AG09319 (cell line): ENCODE measurements around the gene FGF1.

ENCODE experiments used
- DNase-seq: peaks from one replicate; pipeline ENCODE4 v3.0.0-alpha.2; 2010; ENCODE audit warnings: low read depth; ENCODE audit errors: extremely low read depth
- TF ChIP-seq, protein P1 (sequence below): IDR thresholded peaks from 2 replicates; pipeline ENCODE4 v1.5.1; 2011; ENCODE audit warnings: low read depth, mild to moderate bottlenecking, inconsistent platforms, low read length, moderate library complexity

Gene FGF1

DNA sequence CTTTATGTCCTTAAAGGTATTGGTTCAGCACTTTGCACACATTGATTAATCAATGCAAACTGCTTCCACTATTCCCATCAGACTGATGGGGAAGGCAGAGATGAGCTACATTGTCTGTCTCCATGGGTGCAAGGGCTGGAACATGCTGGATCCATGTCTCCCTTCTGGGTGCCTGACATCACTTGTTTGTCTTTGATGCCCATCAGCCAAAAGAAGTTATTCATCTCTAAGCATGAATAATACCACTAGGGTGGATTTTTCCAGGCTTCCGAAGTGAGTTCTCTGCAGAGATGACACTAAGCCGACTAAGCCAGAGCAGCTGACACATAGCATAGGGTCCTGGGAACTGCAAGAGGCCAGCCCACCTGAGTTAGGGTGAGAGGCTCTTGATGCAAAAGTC, 8.7 kb downstream of the FGF1 start:
- no peak for DNase-seq
- TF ChIP-seq, protein P1, sequence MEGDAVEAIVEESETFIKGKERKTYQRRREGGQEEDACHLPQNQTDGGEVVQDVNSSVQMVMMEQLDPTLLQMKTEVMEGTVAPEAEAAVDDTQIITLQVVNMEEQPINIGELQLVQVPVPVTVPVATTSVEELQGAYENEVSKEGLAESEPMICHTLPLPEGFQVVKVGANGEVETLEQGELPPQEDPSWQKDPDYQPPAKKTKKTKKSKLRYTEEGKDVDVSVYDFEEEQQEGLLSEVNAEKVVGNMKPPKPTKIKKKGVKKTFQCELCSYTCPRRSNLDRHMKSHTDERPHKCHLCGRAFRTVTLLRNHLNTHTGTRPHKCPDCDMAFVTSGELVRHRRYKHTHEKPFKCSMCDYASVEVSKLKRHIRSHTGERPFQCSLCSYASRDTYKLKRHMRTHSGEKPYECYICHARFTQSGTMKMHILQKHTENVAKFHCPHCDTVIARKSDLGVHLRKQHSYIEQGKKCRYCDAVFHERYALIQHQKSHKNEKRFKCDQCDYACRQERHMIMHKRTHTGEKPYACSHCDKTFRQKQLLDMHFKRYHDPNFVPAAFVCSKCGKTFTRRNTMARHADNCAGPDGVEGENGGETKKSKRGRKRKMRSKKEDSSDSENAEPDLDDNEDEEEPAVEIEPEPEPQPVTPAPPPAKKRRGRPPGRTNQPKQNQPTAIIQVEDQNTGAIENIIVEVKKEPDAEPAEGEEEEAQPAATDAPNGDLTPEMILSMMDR, result no peak

DNA sequence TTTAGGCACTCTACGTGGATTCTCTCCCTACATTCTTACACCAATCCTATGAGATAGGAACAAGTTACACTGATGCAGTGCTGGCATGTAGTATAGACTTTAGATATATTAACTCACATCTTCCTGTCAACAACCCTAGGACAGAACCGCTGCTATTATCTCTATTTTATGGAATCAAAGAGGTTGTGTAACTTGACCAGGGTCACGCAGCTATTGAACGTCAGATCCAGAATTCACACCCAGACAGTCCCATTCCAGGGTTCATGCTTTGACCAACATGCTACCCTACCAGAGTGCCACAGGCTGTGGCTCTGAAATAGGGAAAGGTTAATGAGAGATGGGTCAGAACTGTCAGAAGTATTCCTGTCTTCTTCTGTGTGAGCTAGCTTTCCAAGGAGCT, 9.6 kb downstream of the FGF1 start:
- DNase-seq, result no peak
- TF ChIP-seq, protein P1, result no peak

DNA sequence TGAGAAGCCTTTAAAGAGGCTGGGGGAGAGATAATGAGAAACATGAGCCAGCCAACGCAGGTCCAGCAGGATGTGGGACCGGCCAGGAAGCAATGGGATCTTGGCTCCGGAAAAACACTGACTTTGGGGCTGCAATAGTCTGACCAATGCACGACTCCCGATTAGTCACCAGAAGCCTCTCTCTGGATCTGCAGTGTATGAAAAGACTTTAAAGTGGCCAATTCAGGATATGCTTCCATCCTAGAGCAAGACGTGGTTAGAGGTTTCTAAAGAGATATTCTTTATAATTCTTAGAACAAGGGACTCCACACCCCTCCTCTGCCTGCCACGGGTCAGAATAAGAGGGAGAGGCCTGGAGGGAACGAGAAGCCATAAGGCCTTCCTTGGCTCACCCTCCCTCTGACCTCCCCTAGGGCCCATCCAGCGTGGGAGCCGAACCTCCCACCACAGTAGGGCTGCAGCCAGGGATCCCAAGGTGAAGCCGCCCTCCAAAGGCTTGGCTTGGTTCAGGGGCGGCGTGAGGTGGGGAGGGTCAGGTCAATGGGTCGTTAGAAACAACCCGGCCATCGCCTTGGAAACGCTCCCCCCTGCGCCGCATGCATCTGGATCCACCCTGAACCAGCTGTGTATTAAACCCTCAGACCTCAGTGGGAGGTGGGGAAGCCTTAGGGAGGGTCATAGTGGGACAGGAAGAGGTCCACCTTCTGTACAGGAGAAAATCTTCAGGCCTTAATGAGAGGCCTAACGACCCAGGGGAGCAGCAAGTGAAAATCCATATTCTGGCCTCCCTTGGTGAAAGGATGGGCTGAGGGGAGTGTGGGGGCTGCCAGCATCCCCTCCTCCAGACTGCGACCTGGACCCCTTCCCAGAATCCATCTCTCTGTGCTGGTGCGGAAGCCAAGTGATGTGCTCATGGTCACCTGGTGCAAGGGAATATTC, 11.1 kb downstream of the FGF1 start:
- TF ChIP-seq, protein P1, result no peak
- DNase-seq, result peak; percentile 45

DNA sequence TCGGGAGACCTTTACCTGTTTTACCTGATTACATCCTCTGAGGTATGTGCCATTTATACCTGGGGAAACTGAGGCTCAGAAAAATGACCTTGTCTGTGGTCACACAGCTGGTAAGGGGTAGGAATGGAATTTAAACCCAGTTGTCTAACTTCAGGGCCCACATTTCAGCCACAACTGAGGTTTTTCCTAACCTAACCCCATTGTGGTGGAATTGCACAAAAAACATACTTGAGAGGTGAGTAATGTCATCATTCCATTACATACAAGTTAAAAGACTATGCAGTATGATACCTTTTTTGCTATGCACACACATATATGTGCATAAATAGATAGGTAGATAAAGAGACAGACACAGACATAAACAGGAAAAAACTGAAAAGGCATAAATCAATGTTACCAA, 14.1 kb downstream of the FGF1 start:
- DNase-seq, result peak; percentile 11
- TF ChIP-seq, protein P1, result no peak

DNA sequence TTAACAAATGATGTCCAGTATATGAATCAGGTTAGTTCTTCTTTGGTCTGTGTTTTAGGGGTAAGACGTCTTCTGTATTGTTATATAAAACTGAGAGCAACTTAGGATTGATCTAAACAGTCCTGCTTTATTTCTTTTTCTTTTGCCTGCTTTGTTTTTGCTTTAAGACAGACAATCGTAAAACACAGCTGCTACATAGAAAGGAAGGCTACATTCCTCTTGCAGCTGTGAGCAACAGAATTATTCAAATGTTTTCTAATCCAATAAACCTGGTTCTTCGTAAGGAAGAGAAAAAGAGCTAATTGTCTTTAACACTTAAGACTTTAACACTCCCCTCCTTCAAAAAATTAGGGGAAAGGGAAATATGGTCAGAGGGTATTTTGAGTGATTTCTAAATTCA, 14.6 kb downstream of the FGF1 start:
- TF ChIP-seq, protein P1, result no peak
- no peak for DNase-seq

DNA sequence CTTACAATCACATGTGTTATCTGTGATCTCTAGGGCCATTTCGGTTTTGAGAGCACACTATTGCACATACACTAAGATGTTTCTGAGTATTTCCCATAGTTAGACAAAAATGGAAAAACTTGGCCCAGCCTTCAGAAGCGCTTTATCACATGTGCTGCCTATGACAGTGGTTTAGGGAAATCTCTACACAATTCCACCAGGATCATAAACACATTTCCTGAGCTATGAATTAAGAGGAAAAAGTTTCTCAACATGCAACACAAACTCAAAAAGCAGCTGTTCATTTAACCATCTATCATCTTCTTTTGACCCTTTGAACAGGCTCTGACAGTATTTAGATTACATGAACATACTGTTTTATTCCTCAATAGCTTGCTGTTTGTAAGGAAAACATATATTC, 15.1 kb downstream of the FGF1 start:
- TF ChIP-seq, protein P1, result no peak
- DNase-seq, result no peak

DNA sequence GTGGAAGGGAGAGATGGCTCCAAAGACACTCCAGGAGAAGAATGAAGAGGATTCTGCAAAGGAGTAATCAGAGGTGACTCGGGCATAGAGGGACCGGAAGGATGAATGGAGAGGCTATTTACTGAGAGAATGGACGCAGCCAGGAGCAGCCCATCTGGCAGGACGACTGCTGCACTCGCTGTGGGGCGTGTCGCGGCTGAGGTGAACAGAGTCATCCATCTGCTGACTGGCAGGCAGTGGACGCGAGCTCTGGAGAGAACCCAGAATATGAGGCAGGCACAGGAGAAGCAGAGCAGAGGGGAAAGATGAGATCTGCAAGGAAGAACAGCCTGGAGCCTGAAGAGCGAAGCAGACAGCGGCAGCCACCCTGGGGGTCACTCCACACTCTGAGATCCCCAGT, 16.4 kb downstream of the FGF1 start:
- TF ChIP-seq, protein P1, result no peak

More for the DNA sequence above, 16.4 kb downstream of the FGF1 start:
- DNase-seq, result no peak
